Fibroblast of mammary gland (primary cell): ENCODE results near the gene FAM114A2.

Experiments used
- DNase-seq: peaks from one replicate; pipeline ENCODE4 v3.0.0-alpha.2; 2010; ENCODE audit warnings: low read depth
- H3K4me3 ChIP-seq: 2 replicates; pipeline ENCODE4 v1.5.1; 2011; ENCODE audit warnings: low read depth, mild to moderate bottlenecking, low read length, moderate library complexity; ENCODE audit not compliant: control insufficient read depth
- CTCF ChIP-seq: conservative IDR thresholded peaks from 2 replicates; pipeline ENCODE4 v1.5.1; 2011; ENCODE audit warnings: low read depth, low read length, inconsistent platforms; ENCODE audit not compliant: control insufficient read depth, insufficient read depth

FAM114A2 gene

GRCh38 chr5:154063372-154063771 lies 24.7 kb upstream of the FAM114A2 start:
- DNase-seq = no peak
- no peak overlapping the region for H3K4me3 ChIP-seq
- no peak for TF ChIP-seq CTCF

- no peak for DNase-seq
- no peak overlapping the region for H3K4me3 ChIP-seq
- TF ChIP-seq CTCF = no peak
Measured at GRCh38 chr5:154060606-154061005, 21.9 kb upstream of the FAM114A2 start.

- no peak for DNase-seq
- no peak overlapping the region for H3K4me3 ChIP-seq
- TF ChIP-seq CTCF = no peak
Measured at GRCh38 chr5:154059583-154059982, 20.9 kb upstream of the FAM114A2 start.

- TF ChIP-seq CTCF = no peak
- DNase-seq = no peak
- H3K4me3 ChIP-seq = no peak overlapping the region
Measured at GRCh38 chr5:154059039-154059430, 20.3 kb upstream of the FAM114A2 start.

GRCh38 chr5:154058055-154059038 lies 19.6 kb upstream of the FAM114A2 start:
- H3K4me3 ChIP-seq = no peak overlapping the region
- DNase-seq = peak; percentile 58
- TF ChIP-seq CTCF = no peak

GRCh38 chr5:154055201-154055600 lies 16.5 kb upstream of the FAM114A2 start:
- no peak for DNase-seq
- no peak for TF ChIP-seq CTCF
- H3K4me3 ChIP-seq = no peak overlapping the region
